LNCaP clone FGC (cell line): ENCODE results near the gene GTF3C2.
"Not testable (repeated sequence)": the region's sequence is repeated elsewhere in the genome, so short reads cannot be mapped to it uniquely, and the experiment has no call there.

Experiments used
- DNase-seq: peaks from one replicate; pipeline ENCODE4 v3.0.0-alpha.2; 2011; ENCODE audit warnings: low read depth
- H3K4me3 ChIP-seq: 2 replicates; pipeline ENCODE4 v1.5.1; 2011; ENCODE audit warnings: mild to moderate bottlenecking, low read depth, low read length, control low read depth
- CTCF ChIP-seq: IDR thresholded peaks from 2 replicates; pipeline ENCODE4 v1.5.1; 2012; ENCODE audit warnings: mild to moderate bottlenecking; ENCODE audit not compliant: control insufficient read depth, insufficient read depth; ENCODE audit errors: extremely low read depth

GTF3C2 gene

GRCh38 chr2:27354597-27354927, 2.0 kb downstream of the GTF3C2 start:
- no peak for DNase-seq

GRCh38 chr2:27353762-27354596, 2.6 kb downstream of the GTF3C2 start:
- no peak for DNase-seq
- no peak overlapping the region for H3K4me3 ChIP-seq
- no peak for TF ChIP-seq CTCF

More at GRCh38 chr2:27354597-27354927, 2.0 kb downstream of the GTF3C2 start:
- no peak overlapping the region for H3K4me3 ChIP-seq
- no peak for TF ChIP-seq CTCF

GRCh38 chr2:27353386-27353761, 3.2 kb downstream of the GTF3C2 start:
- not testable (repeated sequence) for DNase-seq, H3K4me3 ChIP-seq

- no peak overlapping the region for H3K4me3 ChIP-seq
- TF ChIP-seq CTCF, result no peak
- no peak for DNase-seq
Observed at GRCh38 chr2:27351802-27352598, 4.6 kb downstream of the GTF3C2 start.

- no peak for DNase-seq
- no peak overlapping the region for H3K4me3 ChIP-seq
- TF ChIP-seq CTCF, result no peak
Observed at GRCh38 chr2:27350106-27350693, 6.4 kb downstream of the GTF3C2 start.

- no peak overlapping the region for H3K4me3 ChIP-seq
- DNase-seq, result no peak
- no peak for TF ChIP-seq CTCF
Observed at GRCh38 chr2:27347641-27348040, 8.9 kb downstream of the GTF3C2 start.

- no peak overlapping the region for H3K4me3 ChIP-seq
- no peak for DNase-seq
- no peak for TF ChIP-seq CTCF
Observed at GRCh38 chr2:27336173-27336572, 20.4 kb downstream of the GTF3C2 start.
